Choroid plexus epithelial cell (primary cell): ENCODE data around the gene GMDS.
A peak's percentile ranks its signal among the peaks of the same experiment; 100 is the strongest.

Source experiments
- DNase-seq: peaks from one replicate; pipeline ENCODE4 v3.0.0-alpha.2; 2010; ENCODE audit warnings: low read depth
- H3K4me3 ChIP-seq: 2 replicates; pipeline ENCODE4 v1.5.1; 2011; ENCODE audit warnings: low read depth, mild to moderate bottlenecking, control low read depth, low read length, moderate library complexity
- TF ChIP-seq, protein P1 (sequence below): conservative IDR thresholded peaks from 2 replicates; pipeline ENCODE4 v1.5.1; 2011; ENCODE audit warnings: low read depth, mild to moderate bottlenecking, control low read depth, inconsistent platforms, low read length, moderate library complexity

Gene GMDS

DNA sequence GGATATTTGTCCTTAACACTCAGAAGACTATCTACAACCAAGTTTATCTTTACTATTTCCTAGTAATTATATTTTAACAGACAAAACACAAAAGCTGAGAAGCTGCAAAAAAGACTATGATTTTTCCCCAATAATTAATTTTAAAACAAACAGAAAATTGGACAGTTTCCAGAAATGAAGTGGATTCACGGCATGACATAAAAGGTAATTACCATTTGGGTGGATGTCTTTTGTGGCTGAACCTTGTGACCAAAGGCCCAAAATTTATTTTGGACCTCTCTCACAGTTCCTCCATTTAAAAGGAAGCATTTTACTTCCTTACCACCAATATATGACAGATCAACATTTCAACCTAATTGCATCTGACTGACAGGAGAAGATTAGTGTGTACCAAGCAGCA lies 90.2 kb downstream of the GMDS start:
- no peak for DNase-seq
- no peak overlapping the region for H3K4me3 ChIP-seq
- TF ChIP-seq, protein P1, sequence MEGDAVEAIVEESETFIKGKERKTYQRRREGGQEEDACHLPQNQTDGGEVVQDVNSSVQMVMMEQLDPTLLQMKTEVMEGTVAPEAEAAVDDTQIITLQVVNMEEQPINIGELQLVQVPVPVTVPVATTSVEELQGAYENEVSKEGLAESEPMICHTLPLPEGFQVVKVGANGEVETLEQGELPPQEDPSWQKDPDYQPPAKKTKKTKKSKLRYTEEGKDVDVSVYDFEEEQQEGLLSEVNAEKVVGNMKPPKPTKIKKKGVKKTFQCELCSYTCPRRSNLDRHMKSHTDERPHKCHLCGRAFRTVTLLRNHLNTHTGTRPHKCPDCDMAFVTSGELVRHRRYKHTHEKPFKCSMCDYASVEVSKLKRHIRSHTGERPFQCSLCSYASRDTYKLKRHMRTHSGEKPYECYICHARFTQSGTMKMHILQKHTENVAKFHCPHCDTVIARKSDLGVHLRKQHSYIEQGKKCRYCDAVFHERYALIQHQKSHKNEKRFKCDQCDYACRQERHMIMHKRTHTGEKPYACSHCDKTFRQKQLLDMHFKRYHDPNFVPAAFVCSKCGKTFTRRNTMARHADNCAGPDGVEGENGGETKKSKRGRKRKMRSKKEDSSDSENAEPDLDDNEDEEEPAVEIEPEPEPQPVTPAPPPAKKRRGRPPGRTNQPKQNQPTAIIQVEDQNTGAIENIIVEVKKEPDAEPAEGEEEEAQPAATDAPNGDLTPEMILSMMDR = no peak

DNA sequence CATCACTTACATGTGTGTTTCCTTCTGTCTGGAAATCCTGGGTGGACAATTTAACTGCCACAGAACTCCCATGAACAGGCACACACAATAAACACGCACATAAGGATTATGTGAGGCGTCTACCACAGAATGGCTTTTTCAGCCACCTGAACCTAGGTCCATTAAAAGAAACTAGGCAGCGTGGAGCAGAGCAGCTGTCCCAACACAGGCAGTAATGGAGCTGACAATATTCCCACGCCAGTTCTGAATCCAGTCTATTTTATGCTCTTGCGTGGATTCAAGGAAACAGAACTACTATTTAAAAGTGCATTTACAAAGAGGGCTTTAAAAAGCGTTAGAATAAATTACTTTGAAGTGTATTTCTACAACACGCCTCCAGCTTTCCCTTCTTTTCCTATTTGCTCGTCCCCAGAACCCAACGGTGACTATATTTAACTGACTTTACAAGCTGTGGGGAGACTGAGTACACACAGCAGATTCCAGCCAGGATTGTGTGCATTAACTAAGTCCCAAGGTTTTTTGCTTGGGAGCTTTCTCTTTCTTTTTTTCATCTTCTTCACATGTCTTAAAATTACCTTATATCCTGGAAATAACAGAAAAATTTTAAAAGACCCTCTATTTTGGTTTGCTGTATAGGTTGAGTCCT lies 95.9 kb downstream of the GMDS start:
- H3K4me3 ChIP-seq = no peak overlapping the region
- TF ChIP-seq, protein P1 = no peak
- DNase-seq = no peak

DNA sequence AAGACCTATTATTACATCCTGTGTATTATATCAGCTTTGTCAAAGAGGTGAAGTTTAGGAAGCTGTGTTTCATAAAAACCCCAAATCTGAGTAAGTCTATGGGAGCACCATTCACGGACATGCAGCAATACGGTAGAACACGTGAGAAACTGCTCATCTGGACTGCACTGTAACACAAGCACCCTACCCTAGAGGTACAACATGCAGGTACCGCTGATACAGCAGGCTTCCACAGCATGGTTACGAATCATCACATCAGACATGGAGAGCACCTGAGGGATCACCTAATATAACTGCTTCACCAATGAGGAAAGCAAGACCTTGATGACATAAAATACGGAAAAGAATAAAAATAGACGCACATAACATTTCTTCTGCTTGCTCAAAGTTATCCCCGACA lies 96.7 kb downstream of the GMDS start:
- DNase-seq = no peak
- TF ChIP-seq, protein P1 = no peak
- H3K4me3 ChIP-seq = no peak overlapping the region

DNA sequence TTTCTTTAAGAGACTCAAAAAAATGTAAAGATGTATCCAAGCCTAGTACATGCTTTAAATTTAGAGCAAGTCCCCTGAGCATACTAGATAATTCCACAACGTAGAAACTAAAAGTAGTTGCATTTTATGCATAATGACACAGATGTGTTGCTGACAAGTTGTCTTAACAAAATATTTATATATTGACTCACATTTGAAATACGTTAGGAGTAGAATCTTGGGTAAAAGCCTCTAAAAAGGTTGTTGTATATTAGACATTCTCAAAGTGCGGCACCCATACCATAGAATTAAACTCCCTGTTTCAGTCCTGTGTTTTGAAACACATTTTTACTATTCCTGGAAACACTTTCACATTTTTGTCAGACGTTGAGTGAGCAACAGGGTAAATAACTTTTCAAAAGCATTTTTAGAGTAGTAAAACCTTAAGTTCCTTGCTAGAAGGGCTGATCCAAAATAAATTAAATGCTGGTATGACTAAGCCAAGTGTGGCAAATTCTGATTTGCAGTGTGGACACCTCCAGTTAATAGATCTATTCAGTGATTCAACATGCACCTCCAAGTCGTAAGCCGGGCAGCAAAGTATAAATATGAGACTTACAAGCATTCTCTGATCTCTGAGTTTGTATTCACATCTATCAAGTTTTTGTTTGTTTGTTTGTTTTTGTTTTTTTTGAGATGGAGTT lies 97.5 kb downstream of the GMDS start:
- TF ChIP-seq, protein P1 = no peak
- DNase-seq = peak; percentile 26
- H3K4me3 ChIP-seq = no peak overlapping the region

DNA sequence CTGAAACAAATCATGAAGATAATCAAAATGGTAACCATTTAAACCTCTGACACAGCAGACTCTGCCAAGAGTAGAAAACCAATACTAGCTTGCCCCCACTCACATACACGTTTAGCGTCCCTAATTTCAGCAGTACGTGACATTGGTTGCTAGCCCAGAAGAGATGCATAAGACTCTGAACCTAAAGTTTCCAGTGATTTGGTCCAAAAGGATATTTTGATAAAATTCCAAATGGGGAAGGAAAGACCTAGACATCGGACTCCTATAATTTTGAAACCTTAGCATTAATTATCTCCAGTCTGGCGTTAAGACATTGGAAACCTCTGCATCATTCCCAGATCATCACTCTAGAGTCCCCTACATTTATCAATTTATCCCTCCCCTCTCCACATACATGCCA lies 98.1 kb downstream of the GMDS start:
- H3K4me3 ChIP-seq = no peak overlapping the region
- DNase-seq = no peak
- TF ChIP-seq, protein P1 = no peak

DNA sequence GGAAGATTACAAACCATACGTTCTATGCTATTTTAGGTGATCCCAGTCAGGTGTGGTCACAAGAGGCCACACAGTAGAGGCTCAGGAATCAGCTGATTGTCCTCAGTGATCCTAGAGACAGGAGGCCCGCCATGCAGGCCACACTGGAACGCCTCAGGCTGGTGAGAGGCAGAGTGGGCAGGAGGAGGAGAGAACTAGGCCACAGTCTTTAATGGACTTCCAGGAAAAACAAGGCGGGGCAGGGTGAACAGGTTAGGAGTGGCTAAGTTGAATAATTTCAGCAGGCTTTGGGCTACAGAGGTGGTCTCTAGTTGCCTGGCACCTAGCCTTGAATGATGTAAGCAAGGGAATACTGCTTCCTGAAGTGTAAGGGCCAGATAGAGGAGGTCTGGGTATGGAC lies 101.2 kb downstream of the GMDS start:
- TF ChIP-seq, protein P1 = no peak
- no peak overlapping the region for H3K4me3 ChIP-seq
- no peak for DNase-seq
